ENCODE measurements around the gene ISG20. TPM values are rescaled to one million over a fixed set of nuclear protein-coding genes. Genes with fewer than 3 reads are reported as not detected.

Gene ISG20
- total and polyA plus RNA-seq, 2 donors (not counting 1 experiment from before 2014, with no cell fraction given) = 190 to 232 TPM

- Mint-ChIP-seq H3K9me3 (ENCODE audit: insufficient read depth) (no peaks in the 10 kb centered on the region), H3K27ac (no peak overlapping the region), H3K4me3 (no peak overlapping the region), H3K4me1 (peaks cover 19% of the 10 kb centered on the region), H3K27me3 (peaks cover 11% of the 10 kb centered on the region)
- Histone ChIP-seq H3K79me2 (ENCODE audit: control insufficient read depth, insufficient read depth, low read length) (peaks cover 20% of the 10 kb centered on the region), H3K36me3 (replicated peaks in 1 of 2; ENCODE audit: control extremely low read depth in 1 of 2, control insufficient read depth in 1 of 2, extremely low read depth in 1 of 2, insufficient read depth in 2 of 2, low read length in 1 of 2) (no peaks in the 10 kb centered on the region), H3K9ac (ENCODE audit: low read length) (no peak overlapping the region), H3K27me3 (replicated peaks in 1 of 4; ENCODE audit: control extremely low read depth in 1 of 4, control insufficient read depth in 3 of 4, insufficient read depth in 4 of 4, low read length in 3 of 4) (peaks cover 0 to 7% (median 0%) of the 10 kb centered on the region in 4 experiments), H3K4me2 (replicated peaks; ENCODE audit: low read depth, low read length, poor library complexity, severe bottlenecking) (no peak overlapping the region), H3K4me1 (ENCODE audit: control insufficient read depth in 2 of 2, insufficient read depth in 2 of 2, low read length in 2 of 2) (peaks cover 13 to 21% of the 10 kb centered on the region in 2 donors), H4K20me1 (ENCODE audit: control insufficient read depth, insufficient read depth, low read length, poor library complexity, severe bottlenecking) (no peaks in the 10 kb centered on the region), H3K9me3 (ENCODE audit: control extremely low read depth in 1 of 3, control insufficient read depth in 2 of 3, insufficient read depth in 1 of 3, low read length in 2 of 3) (no peaks in the 10 kb centered on the region), H2AFZ (ENCODE audit: insufficient read depth, low read depth, low read length, poor library complexity, severe bottlenecking) (no peak overlapping the region), H3K4me3 (ENCODE audit: control extremely low read depth in 1 of 5, extremely low read depth in 1 of 5, insufficient read depth in 1 of 5, low read depth in 2 of 5, low read length in 4 of 5) (no peak overlapping the region), H3K27ac (ENCODE audit: low read length in 2 of 2) (no peak overlapping the region)
- intact Hi-C loops (cut with micrococcal nuclease) = no loop called here
- TF ChIP-seq EZH2 (IDR thresholded peaks at IDR 0.05; ENCODE audit: borderline replicate concordance, insufficient read depth, low read depth, low read length, poor library complexity, severe bottlenecking) (no peak), CTCF (IDR thresholded peaks at IDR 0.05) (no peak)
- WGBS (ENCODE audit: insufficient coverage) = no CpG with 5 or more reads among the region's 1 CpG
- DNase-seq (no peak), ATAC-seq (ENCODE audit: low read depth) (no peak)
- ChIA-PET POLR2A (no interaction called here), CTCF (interaction anchor here (1.5 kb wide), 1 partner anchor 217 kb away, joined by 5 read pairs; no protein-coding TSS in a partner anchor)
Observed at GRCh38 chr15:88617790-88618189, 21.0 kb upstream of the ISG20 start.

- TF ChIP-seq CTCF (IDR thresholded peaks at IDR 0.05) (no peak), EZH2 (IDR thresholded peaks at IDR 0.05; ENCODE audit: borderline replicate concordance, insufficient read depth, low read depth, low read length, poor library complexity, severe bottlenecking) (no peak)
- no peak for DNase-seq
- Mint-ChIP-seq H3K4me1 (peaks cover 28% of the 10 kb centered on the region), H3K4me3 (no peak overlapping the region), H3K27me3 (peaks cover 7% of the 10 kb centered on the region), H3K27ac (no peak overlapping the region), H3K9me3 (ENCODE audit: insufficient read depth) (no peaks in the 10 kb centered on the region)
- Histone ChIP-seq H4K20me1 (ENCODE audit: control insufficient read depth, insufficient read depth, low read length, poor library complexity, severe bottlenecking) (peaks cover 1% of the 10 kb centered on the region), H3K4me3 (ENCODE audit: control extremely low read depth in 1 of 5, extremely low read depth in 1 of 5, insufficient read depth in 1 of 5, low read depth in 2 of 5, low read length in 4 of 5) (no peak overlapping the region), H3K27me3 (replicated peaks in 1 of 4; ENCODE audit: control extremely low read depth in 1 of 4, control insufficient read depth in 3 of 4, insufficient read depth in 4 of 4, low read length in 3 of 4) (peaks cover 0 to 3% (median 0%) of the 10 kb centered on the region in 4 experiments), H3K9ac (ENCODE audit: low read length) (no peak overlapping the region), H3K4me1 (ENCODE audit: control insufficient read depth in 2 of 2, insufficient read depth in 2 of 2, low read length in 2 of 2) (peaks cover 22 to 30% of the 10 kb centered on the region in 2 donors), H2AFZ (ENCODE audit: insufficient read depth, low read depth, low read length, poor library complexity, severe bottlenecking) (no peak overlapping the region), H3K79me2 (ENCODE audit: control insufficient read depth, insufficient read depth, low read length) (peaks cover 29% of the 10 kb centered on the region), H3K4me2 (replicated peaks; ENCODE audit: low read depth, low read length, poor library complexity, severe bottlenecking) (no peak overlapping the region), H3K27ac (ENCODE audit: low read length in 2 of 2) (no peak overlapping the region), H3K9me3 (ENCODE audit: control extremely low read depth in 1 of 3, control insufficient read depth in 2 of 3, insufficient read depth in 1 of 3, low read length in 2 of 3) (no peaks in the 10 kb centered on the region), H3K36me3 (replicated peaks in 1 of 2; ENCODE audit: control extremely low read depth in 1 of 2, control insufficient read depth in 1 of 2, extremely low read depth in 1 of 2, insufficient read depth in 2 of 2, low read length in 1 of 2) (no peaks in the 10 kb centered on the region)
- ATAC-seq (ENCODE audit: low read depth) = no peak
- intact Hi-C loops (cut with micrococcal nuclease) = no loop called here
- ChIA-PET POLR2A (no interaction called here), CTCF (interaction anchor here (1.3 kb wide), 1 partner anchor 79 kb away, joined by 3 read pairs; no protein-coding TSS in a partner anchor)
Observed at GRCh38 chr15:88618686-88619085, 20.1 kb upstream of the ISG20 start.

Data from B cell (primary cell).